ENCODE data around the gene NEDD4L. TPM values are rescaled to one million over a fixed set of nuclear protein-coding genes. Genes with fewer than 3 reads are reported as not detected.
A peak's percentile ranks its signal among the peaks of the same experiment; 100 is the strongest.

NEDD4L gene
- total and polyA plus RNA-seq, 12 donors, result 17.8 to 110 (median 37.6) TPM

DNA sequence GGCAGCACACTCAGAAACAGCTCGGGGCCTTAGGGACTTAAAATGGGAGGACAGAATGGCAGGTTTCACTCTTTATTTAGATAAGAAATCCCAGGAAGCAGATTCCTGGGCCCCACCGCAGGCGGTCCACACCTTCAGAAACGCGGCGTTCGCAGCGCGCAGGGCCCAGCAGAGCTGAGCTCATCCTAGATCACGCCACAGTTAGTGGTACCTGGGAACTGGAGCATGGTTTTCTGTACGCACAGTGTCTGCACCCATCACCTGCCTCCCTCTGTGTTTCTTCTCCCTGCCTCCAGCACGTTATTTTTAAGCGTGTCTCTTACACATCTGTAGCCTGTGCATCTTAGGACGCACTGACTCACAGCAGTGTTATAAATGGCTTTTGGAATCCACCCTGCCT is 342.8 kb downstream of the NEDD4L start:
- DNase-seq, result peak in 1 of 7 donors; percentile 12
- intact Hi-C loops (cut with DNase I), result no loop called here
- H3K36me3 ChIP-seq (replicated peaks in 1 of 2), result peaks cover 0 to 31% of the 10 kb centered on the region in 2 donors

DNA sequence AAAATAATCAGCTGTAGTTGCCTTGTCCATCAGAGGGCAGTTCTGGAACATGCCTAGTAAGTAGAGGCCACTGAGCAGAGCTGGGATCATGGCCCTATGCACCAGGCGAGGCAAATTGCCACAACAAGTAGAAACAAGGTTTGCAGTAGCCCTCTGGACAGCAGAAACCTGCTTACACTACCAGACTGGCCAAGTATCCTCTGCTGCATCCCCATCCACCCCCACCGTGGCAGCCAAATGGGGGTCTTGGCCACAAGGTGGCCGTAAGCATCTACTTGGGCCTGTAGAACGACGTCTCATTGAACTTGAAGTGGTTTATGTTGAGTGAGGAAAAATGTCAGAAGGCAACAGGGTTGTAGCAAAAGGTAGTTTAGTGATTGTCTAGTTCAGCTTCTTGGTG is 343.7 kb downstream of the NEDD4L start:
- H3K36me3 ChIP-seq (replicated peaks in 1 of 2), result peaks cover 0 to 39% of the 10 kb centered on the region in 2 donors
- H3K9me3 ChIP-seq (replicated peaks in 1 of 3), result no peaks in the 10 kb centered on the region
- H3K4me1 ChIP-seq (replicated peaks in 1 of 2), result no peaks in the 10 kb centered on the region
- H3K27ac ChIP-seq, result no peak overlapping the region
- no peak for TF ChIP-seq POLR2A (IDR thresholded peaks at IDR 0.05)
- TF ChIP-seq, protein P1, sequence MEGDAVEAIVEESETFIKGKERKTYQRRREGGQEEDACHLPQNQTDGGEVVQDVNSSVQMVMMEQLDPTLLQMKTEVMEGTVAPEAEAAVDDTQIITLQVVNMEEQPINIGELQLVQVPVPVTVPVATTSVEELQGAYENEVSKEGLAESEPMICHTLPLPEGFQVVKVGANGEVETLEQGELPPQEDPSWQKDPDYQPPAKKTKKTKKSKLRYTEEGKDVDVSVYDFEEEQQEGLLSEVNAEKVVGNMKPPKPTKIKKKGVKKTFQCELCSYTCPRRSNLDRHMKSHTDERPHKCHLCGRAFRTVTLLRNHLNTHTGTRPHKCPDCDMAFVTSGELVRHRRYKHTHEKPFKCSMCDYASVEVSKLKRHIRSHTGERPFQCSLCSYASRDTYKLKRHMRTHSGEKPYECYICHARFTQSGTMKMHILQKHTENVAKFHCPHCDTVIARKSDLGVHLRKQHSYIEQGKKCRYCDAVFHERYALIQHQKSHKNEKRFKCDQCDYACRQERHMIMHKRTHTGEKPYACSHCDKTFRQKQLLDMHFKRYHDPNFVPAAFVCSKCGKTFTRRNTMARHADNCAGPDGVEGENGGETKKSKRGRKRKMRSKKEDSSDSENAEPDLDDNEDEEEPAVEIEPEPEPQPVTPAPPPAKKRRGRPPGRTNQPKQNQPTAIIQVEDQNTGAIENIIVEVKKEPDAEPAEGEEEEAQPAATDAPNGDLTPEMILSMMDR (IDR thresholded peaks at IDR 0.05), result no peak
- no peak overlapping the region for H3K4me3 ChIP-seq
- WGBS, 4 donors, result 94 to 95% (median 95%) methylated on average over 5 of the region's 5 CpGs
- H3K27me3 ChIP-seq, result no peaks in the 10 kb centered on the region
- peak in 1 of 7 donors; percentile 1 for DNase-seq
- intact Hi-C loops (cut with DNase I), result no loop called here

More for the DNA sequence above, 342.8 kb downstream of the NEDD4L start:
- no peaks in the 10 kb centered on the region for H3K4me1 ChIP-seq (replicated peaks in 1 of 2)
- H3K9me3 ChIP-seq (replicated peaks in 1 of 3), result no peaks in the 10 kb centered on the region
- H3K27ac ChIP-seq, result no peak overlapping the region
- no peaks in the 10 kb centered on the region for H3K27me3 ChIP-seq
- WGBS, 4 donors, result 96 to 98% (median 97%) methylated on average over 10 to 14 of the region's 14 CpGs
- no peak overlapping the region for H3K4me3 ChIP-seq
- TF ChIP-seq, protein P1 (IDR thresholded peaks at IDR 0.05), result no peak
- no peak for TF ChIP-seq POLR2A (IDR thresholded peaks at IDR 0.05)

DNA sequence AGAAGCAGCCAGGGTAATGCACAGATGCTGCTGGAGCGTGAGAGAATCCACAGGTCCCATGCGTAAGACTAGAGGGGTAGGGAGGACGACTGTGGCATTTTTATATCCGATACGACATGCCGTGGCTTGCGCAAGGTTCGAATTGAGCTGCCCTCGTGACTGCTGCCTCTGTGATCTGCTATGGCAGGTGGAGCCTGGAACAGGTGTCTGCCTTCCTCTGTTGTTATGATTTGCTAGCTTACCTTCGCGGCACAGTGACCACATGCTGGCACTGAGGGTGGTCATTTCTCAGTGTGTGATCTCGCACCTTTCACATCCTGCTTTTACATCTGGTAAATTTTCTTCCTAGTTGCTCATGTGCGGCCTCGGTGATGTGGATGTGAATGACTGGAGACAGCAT is 344.7 kb downstream of the NEDD4L start:
- peak in 1 of 7 donors; percentile 11 for DNase-seq
- Histone ChIP-seq H3K27ac (no peak overlapping the region), H3K27me3 (no peaks in the 10 kb centered on the region), H3K36me3 (replicated peaks in 1 of 2) (peaks cover 0 to 39% of the 10 kb centered on the region in 2 donors), H3K9me3 (replicated peaks in 1 of 3) (no peaks in the 10 kb centered on the region), H3K4me1 (replicated peaks in 1 of 2) (no peaks in the 10 kb centered on the region), H3K4me3 (no peak overlapping the region)
- no peak for TF ChIP-seq POLR2A (IDR thresholded peaks at IDR 0.05)
- TF ChIP-seq, protein P1 (IDR thresholded peaks at IDR 0.05), result no peak
- intact Hi-C loops (cut with DNase I), result no loop called here
- WGBS, 4 donors, result 92 to 97% (median 94%) methylated on average over 14 of the region's 14 CpGs

DNA sequence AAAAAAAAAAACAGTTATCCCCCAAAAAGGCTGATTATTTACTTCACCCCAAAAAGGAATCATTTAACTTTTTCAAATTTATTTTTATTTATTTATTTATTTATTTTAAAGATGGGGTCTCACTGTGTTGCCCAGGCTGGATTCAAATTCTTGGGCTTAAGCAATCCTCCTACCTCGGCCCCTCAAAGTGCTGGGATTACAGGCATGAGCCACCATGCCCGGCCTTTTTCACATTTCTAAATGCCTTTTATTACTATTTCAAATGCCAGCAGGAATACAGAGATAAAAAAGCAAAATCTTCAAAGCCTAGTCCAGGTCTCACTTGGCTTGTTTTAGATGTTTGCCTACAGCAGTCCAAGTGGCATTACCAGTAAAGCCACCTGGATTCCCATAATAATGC is 345.7 kb downstream of the NEDD4L start:
- TF ChIP-seq, protein P1 (IDR thresholded peaks at IDR 0.05), result no peak
- TF ChIP-seq POLR2A (IDR thresholded peaks at IDR 0.05), result no peak
- peak in 1 of 7 donors; percentile 3 for DNase-seq
- WGBS, 4 donors, result 90 to 96% (median 94%) methylated on average over 2 of the region's 2 CpGs
- H3K27ac ChIP-seq, result no peak overlapping the region
- H3K36me3 ChIP-seq (replicated peaks in 1 of 2), result peaks cover 0 to 39% of the 10 kb centered on the region in 2 donors
- no peak overlapping the region for H3K4me3 ChIP-seq
- no peaks in the 10 kb centered on the region for H3K27me3 ChIP-seq
- intact Hi-C loops (cut with DNase I), result no loop called here
- H3K4me1 ChIP-seq (replicated peaks in 1 of 2), result no peaks in the 10 kb centered on the region
- H3K9me3 ChIP-seq (replicated peaks in 1 of 3), result no peaks in the 10 kb centered on the region

Data from adrenal gland (tissue), 12 donors.